HG03095 (cell line): ENCODE results near the gene CELF2.
"Not testable (repeated sequence)": the region's sequence is repeated elsewhere in the genome, so short reads cannot be mapped to it uniquely, and the experiment has no call there.

ENCODE experiments used
- ATAC-seq: cut with Tn5 transposase; IDR thresholded peaks from one replicate; pipeline ENCODE4 v1.9.1; 2021; ENCODE audit warnings: moderate library complexity; ENCODE audit not compliant: unreplicated experiment

CELF2 gene

DNA sequence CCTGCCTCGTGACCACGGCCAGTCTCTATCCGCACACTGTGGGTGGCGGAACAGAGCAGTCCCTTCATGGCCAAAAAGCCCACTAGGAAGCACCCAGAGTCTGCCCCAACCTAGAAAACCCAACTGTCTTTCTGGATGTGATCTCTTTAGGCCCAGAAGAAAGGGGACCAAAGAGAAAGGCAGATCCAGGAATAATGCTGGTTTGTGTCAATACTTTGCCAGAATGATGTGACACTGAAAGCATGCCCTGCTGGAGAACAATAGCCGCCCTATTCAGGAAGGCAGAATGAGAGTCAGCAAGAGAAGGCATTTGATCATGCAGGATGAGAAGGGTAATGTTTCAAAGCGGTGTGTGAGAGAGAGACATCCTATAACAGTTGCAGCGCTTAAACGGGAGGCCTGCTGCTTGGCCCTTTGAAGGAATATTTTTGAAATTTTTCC is 319.1 kb downstream of the CELF2 start:
- ATAC-seq, result no peak

DNA sequence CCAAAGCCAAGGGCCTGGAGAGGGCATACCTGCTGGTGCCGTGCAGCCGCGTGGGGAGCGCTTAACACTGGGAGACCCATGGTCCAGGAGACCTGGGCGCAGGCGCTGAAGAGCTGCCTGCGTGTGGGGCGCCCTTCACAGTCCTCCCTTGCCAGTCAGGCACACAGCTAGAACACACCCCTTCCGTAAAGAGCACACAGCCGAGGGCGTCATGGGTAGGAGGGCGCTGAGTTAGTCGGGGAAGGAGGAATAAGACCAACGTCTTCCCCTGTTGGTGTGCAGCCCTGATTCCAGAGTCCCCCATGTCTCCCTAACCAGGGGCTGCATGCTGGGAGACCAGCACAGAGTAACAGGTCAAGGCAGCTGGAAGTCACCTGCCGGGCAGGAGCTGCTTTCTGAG is 319.8 kb downstream of the CELF2 start:
- no peak for ATAC-seq

DNA sequence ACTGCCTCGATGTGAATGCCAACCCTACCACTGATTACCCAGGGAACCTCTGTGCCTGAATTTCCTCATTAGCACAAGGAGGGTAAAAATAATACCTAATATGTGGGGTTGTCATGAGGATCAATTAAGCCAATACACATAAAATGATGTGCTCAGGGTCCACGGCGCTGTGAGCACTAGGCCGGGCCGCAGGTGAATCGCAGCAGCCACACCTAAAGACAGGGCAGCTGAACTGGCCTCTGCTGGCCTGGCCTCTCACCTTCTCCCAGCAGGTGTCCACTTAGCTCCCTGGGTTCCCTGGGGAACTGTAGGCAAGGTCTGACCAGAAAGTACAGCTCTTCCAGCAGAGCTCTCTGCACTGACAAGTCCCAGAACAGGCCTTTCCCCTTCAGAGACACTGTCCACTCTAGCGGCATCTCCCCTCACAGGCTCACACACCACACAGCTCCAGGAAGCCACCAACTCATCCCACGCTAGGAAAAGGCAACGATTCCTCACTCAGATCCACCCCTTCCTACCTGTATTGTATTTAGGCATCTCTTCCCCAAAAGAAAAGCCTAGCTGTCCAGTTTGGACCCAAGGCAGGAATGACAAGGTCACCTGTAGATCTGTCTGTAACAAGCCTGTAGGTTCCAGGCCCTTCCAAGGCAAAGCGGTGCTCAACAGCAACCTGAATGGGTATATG is 320.6 kb downstream of the CELF2 start:
- no peak for ATAC-seq

DNA sequence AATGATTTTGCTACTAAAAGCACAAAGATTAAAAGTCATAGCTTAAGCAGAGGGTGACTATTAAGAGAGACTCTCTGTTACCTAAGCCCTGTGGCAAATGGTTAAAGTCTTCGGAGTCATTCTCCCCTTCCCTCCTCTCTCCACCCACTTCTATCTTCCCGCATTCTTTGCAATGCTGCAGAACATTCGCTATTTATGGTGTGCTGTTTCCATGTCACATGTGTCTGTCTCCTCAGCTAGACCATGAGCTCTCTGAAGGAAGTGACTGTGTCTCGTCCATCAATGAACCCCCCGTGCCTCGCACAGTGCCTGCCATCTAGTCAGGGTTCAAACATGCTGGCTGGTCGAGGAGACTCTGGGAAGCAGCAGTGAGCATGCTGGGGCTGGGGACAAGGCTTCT is 321.3 kb downstream of the CELF2 start:
- ATAC-seq, result no peak

DNA sequence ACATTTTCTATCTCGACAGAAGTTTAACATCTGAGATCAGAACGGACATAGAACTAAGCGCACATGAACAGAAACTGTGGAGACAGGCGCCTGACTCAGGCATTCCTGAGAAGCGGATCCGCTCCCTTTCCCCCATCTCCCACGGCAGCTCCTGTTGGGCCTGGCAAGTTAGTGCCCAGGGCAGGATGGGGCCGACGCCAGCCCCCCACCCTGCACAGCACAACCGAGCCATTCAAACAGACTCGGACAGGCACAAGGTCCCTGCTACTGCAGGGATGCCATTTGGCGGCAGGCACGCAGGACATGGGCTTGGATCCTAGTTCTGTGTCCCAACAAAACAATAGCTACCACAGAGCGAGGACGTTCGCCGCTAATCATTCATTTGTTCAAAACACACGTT is 322.0 kb downstream of the CELF2 start:
- ATAC-seq, result no peak

DNA sequence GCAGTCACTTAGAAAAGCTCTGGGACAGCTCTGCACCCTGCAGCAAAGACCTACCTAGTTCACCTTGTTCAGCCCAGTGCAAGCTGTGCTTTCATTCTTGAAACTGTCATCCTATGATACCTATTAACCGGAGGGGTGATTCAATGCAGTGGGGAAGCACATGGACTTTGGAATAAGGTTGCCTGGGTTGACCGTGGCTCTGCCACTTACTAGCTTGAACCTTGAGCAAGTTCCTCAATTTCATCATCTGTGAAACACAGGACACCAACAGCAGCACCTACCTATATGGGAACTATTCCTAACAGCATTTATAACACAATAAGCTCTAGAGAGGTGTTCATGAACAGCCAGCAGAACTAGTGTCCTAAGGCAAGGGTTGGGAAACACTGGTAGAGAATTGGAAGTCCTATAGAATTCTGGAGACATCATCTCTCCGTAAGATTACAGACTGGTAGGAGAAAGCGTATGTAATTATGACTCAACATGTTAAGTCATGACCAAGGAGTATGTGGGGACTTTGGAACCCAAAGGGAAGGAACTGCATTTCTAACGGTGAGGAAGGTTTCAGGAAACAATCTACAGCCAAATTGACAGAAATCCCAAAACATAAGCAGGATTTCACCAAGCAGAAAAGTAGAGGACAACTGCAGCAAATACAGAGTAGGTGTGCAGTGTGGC is 323.8 kb downstream of the CELF2 start:
- ATAC-seq, result no peak

DNA sequence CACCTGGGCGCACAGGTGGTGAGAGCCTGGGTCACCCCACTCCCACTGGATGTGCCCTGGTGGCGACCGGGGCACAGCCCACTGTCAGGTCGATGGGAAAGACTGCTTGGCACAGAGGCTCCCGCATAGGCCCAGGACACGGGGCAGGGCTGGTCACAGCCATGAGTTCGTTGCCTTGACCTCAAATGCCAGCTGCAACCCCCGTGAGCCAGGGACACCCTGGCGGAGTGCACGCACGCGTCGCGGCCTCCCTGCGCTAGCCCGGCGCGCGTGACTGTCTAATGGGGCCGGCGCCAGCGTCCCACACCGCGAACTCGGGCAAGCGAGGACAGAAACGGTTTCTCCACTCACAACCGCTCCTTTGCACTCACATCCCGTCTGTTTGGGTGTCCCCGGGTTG is 326.4 kb downstream of the CELF2 start:
- no peak for ATAC-seq

DNA sequence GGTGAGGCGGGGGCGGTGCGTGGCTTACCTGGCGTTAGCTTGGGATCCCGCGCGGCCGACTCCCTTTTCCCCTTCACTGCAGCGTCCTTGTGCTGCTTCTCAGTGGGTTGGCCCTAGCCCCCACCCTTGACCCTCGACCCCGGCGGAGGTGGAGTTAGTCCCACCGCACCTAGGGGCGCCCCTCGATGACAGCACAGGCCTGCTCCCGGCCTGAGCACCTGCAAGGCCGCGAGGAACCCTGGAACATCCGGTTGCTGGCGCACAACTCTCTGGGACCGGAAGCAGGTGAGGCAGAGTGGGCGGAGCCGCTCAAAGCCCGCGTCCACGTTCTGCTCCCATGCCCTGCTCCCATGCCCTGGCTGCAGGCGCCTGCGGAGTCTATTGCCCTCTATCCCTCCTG is 326.9 kb downstream of the CELF2 start:
- peak; percentile 57 for ATAC-seq

DNA sequence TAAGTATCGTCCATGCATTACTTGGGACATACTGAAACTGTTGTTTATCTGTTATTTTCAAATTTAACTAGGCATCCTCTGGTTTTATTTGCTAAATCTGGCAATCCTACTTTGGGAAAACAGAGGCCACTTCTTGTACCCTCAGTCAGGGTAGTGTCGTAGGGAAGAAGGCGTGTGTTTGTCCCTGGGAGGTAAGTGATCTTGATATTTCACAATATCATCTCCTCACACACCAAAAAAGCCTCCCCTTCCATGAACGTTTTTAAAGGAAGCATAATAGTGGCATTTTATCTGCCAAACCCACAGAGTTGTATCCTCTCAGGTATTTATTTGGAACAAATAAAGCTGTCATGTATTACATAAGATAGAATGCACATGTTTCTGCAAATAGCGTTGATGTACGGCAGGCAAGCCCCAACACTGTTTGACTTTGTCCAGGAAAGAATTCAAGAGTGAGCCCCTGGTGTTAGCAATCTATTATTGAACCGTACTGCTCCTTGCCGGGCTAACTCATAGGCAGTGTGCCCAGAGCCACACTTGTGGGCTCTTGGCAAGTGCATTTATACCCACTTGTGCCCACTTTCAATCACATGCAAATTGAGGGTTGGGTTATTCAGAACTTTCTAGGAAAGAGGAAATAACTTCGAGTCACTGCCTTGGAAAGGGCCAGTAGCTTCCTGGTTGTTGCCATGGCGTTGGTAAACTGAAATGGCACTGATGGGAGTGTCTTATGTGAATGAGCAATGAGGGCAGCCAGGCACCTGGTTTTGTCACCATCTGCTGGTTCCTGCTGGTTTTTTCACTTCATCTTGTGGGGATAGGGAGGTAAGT is 327.8 kb downstream of the CELF2 start:
- no peak for ATAC-seq

DNA sequence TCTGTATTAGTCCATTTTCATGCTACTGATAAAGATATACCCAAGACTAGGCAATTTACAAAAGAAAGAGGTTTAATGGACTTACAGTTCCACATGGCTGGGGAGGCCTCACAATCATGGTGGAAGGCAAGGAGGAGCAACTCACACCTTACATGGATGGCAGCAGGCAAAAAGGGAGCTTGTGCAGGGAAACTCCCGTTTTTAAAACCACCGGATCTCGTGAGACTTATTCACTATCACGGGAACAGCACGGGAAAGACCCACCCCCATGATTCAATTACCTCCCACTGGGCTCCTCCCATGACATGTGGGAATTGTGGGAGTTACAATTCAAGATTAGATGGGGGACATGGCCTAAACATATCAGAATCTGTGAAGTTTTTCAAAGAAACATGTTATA is 329.9 kb downstream of the CELF2 start:
- not testable (repeated sequence) for ATAC-seq

DNA sequence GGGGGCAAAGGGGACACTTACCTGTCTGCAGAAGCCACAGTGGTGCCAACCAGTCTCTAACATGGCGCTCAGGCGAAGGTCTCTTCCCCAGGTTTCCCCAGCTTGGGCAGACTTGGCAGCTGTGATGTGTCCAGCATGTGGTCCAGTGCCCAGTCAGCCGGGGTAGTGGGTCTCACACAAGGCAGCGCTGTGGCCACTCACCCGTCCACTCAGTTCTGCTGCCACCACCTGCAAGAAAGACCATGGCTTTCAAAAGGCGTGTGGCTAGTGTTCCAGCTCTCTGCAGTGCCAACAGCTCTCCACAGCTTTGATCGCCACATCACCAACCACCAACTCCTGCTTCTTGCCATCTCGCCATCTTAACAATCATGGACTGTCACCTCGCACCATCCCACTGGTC is 334.1 kb downstream of the CELF2 start:
- no peak for ATAC-seq

DNA sequence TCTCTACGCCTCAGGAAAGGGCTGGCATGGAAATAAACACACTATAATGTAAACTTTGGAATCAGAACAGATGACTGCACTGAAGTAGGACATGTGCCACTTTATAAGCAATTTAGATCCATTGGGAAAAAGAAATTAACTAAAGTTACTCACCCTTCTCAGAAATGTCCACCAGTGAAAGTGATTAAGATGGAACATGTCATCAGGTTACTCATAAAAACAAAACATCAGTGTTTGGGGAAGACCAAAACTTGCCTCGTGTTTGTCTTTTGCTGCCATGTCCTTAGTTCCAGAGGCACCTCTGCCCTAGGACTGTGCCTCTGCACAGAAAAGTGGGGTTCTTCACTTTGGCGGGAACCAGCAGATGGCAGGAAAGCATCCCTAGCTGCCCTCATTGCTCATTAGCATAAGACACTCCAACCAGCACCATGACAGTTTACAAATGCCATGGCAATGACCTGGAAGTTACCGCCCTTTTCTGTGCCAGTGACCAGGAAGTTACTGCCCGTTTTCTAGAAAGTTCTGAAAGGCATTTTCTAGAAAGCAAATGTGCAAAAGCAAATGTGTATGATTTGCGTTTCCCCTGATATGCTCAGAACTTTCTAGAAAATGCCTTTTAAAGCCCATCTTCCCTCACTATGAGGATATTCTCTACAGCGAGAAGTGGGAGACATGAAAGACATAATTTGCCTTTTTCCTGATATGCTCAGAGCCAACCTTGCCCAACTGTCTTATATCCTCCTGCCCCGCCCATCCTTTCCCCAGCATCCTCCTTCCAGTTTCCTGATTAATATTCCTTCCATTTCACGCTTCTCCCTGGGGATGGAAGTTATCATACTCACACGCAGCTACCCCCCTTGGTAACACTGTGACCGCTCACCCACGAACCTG is 335.6 kb downstream of the CELF2 start:
- no peak for ATAC-seq

DNA sequence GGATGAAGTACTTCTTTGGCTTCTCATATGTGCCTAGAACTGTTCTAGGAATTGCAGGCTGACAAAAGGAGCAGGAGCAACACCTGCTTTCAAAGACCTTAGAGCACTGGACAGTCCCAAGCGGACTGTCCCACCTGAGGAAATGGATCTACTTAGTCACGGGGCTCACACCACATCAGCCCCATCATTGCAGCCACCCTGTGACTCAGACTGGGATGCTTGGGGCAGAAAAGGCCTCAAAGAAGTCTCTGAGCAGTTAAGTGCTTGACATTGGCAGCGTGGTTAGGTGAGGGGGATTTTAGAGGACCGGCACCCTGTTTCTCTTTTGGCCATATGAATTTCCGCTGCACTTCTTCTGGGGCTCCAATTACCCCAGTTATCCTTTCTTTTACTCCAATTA is 337.2 kb downstream of the CELF2 start:
- no peak for ATAC-seq

DNA sequence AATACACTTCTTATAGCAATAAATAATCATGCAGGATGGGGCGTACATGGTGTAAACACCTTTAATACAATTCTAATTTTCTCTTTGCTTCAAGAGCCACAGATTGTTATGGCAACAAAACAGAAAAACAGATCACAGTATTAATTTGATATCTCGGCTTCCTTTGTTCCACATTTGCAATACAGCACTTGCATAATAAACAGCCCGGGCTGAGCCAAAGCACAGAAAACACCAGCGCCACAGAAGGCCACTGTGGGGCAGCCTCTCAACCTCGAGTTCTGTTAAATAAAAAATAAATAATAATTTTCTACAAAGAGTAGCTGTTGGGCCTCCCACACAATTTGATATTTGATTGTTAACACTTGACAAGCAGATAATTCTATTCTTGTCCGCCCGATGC is 337.9 kb downstream of the CELF2 start:
- no peak for ATAC-seq

DNA sequence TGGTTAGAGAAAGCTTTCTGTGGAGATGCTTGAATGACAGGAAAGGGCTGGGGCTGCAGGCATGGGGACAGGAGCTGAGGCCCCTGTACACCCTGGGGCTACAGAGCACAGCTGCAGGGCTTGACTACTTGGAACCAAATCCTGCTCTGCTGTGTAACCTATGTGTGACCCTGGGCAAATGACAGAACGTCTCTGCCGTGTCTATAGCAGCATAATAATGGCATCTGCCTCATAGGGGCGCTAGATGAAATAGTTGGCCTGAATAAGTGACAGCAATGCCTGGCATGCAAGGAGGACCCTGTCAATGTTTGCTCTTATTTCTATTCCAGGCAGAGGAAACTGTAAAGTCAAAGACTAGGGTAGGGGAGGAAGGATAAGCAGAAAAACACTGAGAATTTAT is 339.8 kb downstream of the CELF2 start:
- ATAC-seq, result no peak

DNA sequence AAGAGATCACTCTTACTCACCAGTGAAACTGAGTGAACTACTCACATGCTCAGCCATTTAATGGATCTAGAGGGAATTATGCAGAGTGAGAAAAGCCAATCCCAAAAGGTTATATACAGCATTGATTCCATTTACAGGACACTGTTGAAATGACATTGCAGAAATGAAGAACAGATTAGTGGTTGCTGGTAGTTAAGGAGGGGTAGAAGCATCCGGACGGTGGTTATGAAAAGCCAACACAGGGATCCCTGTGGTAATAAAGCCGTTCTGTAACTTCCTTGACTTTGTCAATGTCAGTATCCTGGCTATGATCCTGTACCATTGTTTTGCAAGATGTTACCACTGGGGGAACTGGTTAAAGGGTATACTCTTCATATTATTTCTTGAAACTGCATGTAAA is 340.3 kb downstream of the CELF2 start:
- ATAC-seq, result no peak

DNA sequence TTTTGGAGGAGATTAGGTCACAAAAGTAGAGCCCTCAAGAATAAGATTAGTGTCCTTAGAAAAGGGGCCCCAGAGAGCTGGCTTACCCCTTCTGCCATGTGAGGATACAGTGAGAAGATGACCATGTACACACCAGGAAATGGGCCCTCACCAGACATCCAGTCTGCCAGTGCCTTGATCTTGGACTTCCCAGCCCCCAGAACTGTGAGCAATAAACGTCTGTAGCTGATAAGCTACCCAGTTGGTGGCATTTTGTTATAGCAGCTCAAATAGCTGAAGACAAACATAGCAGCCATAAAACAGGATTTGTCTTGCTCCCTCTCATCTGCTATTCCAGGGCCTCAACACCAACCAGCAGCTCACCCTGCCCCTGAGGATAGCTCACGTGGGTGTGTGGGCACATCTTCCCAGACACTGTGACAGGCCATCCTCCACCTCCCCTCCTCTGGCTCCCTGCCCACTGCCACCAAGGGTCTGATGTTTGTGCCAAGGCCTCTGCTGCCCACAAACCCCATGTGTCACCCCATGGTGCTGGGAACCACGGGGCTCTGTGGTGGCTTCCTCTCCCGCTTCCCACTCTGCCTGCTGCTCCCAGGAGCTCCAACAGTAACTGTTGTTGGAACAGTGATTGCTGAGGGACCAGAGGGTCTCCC is 341.4 kb downstream of the CELF2 start:
- ATAC-seq, result no peak

DNA sequence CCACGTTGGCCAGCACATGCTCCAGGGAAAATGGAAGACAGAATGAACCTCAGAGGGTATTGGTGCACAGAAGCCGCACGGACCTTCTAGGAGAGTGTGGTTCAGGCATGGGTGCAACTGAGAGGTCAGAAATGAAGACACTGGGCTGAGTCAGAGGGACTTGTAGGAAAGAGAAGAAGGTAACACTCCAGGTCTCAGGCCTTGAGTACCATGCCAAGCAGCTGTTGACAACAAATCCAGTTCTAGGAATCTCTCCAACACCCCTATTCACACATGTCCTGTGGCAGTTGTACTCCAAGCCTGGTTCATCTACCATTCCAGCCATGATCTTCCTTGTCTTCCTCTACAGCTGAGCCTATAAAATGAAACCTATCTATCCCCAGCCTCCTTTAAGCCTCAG is 342.2 kb downstream of the CELF2 start:
- no peak for ATAC-seq

DNA sequence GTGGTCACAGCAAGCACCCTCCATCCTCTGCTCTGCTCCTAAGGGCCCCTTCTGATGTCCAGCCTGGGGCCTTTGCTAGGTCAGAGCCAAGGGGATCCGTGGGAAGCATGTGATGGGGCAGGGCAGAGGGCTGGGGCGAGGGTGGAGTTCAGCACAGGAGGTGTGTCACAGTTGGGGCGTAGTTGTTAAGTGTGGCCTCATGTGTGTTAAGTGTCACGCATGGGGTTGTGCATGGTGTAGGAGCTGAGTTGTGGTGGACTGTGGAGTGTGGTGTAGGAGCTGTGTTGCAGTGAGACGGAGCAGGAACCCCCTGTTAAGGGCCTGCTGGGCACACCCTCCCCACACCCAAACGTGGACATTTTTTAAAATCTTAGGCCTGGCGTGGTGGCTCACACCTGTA is 345.8 kb downstream of the CELF2 start:
- no peak for ATAC-seq

DNA sequence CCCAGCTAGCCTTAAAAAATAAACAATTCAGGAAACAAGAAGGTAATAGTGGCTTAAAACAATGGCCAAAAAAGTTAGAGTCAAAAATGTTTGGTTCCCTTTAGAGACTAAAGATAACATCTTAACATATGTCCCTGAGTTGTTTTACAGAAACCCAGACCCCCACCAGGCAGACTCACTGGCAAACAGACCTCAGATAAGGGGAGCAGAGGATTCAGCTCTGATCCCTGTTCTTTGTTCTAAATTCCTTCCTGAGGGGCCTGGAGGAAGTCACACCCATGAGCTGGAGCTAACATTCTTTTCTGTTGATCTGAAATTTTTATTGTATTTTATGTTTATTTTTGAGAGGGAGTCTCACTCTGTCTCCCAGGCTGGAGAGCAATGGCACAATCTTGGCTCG is 346.6 kb downstream of the CELF2 start:
- no peak for ATAC-seq
